T-helper 2 cell treated with Interferon-gamma antibody and Interleukin-4, amounts not matched to agents 100 ng/mL and 5 ng/mL, for 36 hours (primary cell): Measurements from ENCODE around the gene CDCA4. TPM values are rescaled to one million over a fixed set of nuclear protein-coding genes. Genes with fewer than 3 reads are reported as not detected.
"Not testable (repeated sequence)": the region's sequence is repeated elsewhere in the genome, so short reads cannot be mapped to it uniquely, and the experiment has no call there.

Experiments
- intact Hi-C: fragments of 100-400 bp; cut with micrococcal nuclease; formaldehyde crosslinking; loops from one replicate; pipeline ENCODE4 v1.15.1; 2023
- total RNA-seq: library from RNA; stranded (reverse); gene quantifications from 2 replicates; pipeline ENCODE4 v1.2.3, GENCODE V29; 2022

CDCA4 gene
- total RNA-seq, 1 donor from 2014 or later: 52.6 TPM

DNA sequence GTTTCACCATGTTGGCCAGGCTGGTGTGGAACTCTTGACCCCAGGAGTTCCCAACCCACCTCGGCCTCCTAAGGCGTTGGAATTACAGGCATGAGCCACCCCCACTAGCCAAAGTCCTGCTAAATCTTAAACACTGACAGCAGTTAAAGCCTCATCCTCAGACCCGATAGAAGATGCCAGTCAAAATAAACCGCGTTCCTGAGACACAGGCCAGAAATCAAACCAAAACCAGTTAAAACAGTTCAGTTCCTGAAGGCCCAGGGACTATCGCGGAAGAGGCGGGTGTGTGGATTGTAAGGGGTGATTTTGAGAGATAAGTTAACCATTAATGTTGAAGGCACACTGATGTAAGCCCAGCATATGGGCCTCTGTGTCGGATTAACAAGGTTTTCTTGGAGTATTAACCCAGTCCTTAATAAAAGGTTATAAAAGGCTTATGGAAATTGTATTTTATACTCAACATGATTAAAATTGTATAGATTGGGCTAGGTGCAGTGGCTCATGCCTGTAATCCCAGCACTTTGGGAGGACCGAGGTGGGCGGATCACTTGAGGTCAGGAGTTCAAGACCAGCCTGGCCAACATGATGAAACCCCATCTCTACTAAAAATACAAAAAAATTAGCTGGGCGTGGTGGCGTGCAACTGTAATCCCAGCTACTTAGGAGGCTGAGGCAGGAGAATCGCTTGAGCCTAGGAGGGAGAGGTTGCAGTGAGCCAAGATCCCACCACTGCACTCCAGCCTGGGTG, 18.7 kb upstream of the CDCA4 start:
- intact Hi-C loops: no loop called here

DNA sequence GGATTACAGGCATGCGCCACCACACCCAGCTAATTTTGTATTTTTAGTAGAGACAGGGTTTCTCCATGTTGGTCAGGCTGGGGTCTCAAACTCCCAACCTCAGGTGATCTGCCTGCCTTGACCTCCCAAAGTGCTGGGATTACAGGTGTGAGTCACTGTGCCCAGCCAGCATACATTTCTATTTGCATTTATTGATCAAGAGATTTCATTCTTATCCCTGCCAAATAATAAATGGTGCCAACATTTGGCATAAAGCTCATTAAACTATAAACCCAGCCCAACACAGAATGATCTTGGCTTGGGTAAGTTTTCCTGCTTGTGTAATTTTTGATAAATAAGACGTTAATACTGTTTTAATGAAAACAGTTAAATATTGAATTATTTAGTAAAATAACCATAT, 14.7 kb upstream of the CDCA4 start:
- intact Hi-C loops: loop anchor here (1.0 kb wide), 1 partner anchor 9 kb away; no protein-coding TSS in a partner anchor

DNA sequence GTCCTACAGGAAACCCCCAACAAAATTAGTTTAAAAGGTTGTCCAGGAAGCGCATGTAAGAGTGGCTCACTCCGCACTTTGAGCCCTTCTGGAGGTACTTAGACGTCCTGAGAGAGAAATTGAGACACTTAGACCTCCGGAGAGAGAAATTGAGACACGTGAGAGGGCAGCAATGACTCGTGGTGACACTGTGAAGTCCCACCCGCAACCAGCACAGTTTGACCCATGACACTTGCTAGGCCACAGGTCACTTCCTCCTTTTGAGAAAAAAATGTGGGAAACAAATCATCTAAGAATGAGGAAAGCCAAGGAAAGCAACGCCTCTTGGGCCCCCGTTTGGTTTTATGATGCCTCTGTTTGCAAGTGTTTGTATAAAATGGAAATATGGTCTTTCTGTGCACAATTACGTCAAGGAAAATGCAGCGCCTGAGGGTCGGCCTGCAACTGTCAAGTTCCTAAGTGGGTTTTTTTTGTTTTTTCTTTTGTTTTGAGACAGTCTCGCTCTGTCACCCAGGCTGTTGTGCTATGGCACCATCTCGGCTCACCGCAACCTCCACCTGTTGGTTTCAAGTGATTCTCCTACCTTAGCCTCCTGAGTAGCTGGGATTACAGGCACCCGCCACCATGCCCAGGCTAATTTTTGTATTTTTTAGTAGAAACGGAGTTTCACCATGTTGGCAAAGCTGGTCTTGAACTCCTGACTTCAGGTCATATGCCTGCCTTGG, 13.6 kb upstream of the CDCA4 start:
- intact Hi-C loops: no loop called here

DNA sequence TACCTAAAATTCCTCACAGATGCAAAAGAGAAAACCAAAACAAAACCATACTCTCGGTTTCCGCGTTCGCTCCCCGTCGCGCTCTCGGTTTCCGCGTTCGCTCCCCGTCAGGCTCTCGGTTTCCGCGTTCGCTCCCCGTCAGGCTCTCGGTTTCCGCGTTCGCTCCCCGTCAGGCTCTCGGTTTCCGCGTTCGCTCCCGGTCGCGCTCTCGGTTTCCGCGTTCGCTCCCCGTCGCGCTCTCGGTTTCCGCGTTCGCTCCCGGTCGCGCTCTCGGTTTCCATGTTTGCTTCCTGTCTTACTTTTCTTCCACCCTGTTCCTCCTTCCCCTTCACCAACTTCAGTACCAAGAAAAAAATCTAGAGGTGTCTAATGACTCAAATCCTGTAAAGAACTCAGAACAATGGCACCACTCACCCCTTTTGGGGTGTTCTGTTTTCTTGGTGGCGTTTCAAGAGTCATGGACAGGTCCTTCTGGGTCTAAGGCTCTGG, 12.6 kb upstream of the CDCA4 start:
- intact Hi-C loops: not testable (repeated sequence)

DNA sequence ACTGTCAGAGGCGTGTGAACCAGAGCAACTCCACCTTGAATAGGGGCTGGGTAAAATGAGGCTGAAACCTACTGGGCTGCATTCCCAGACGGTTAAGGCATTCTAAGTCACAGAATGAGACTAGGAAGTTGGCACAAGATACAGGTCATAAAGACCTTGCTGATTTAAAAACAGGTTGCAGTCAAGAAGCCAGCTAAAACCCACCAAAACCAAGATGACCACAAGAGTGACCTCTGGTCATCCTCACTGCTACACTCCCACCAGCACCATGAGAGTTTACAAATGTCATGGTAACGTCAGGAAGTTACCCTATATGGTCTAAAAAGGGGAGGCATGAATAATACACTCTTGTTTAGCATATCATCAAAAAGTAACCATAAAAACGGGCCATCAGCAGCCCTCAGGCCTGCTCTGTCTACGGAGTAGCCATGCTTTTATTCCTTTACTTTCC, 11.6 kb upstream of the CDCA4 start:
- intact Hi-C loops: not testable (repeated sequence)

DNA sequence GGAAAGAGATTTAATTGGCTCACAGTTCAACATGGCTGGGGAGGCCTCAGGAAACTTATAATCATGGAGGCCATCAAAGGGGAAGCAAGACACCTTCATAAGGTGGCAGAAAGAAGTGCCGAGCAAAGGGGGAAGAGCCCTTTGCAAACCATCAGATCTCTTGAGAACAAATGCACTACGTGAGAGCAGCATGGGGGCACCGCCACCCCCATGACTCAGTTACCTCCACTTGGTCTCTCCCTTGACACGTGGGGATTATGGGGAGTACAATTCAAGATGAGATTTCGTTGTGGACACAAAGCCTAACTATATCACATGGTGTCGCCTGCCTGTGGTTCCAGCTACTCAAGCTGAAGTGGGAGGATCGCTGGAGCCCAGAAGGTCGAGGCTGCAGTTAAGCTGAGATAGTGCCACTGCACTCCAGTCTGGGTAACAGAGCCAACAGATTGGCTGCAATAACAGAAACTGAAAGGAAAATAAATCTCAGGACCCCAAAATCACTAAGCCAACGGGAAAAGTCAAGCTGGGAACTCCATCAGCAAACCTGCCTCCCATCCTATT, 10.0 kb upstream of the CDCA4 start:
- intact Hi-C loops: no loop called here

DNA sequence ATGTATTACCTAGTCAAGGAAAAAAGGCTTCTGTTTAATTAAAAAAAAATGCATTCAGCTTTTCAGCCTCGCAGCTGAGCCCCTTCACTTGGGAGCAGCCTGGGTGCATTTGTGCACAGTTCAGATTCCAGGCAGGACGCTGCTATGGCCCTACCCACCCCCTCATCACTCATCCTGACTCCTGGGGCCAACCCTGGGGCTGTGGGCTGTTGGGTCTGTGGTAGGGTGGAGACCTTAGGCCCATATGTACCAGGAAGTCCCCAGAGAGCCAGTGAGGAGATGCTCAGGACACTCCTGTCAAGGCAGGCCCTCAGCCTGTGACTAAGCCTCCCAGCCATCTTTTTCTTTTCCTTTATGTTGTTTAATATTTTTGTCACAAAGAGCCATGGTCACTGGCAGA, 9.3 kb upstream of the CDCA4 start:
- intact Hi-C loops: no loop called here

DNA sequence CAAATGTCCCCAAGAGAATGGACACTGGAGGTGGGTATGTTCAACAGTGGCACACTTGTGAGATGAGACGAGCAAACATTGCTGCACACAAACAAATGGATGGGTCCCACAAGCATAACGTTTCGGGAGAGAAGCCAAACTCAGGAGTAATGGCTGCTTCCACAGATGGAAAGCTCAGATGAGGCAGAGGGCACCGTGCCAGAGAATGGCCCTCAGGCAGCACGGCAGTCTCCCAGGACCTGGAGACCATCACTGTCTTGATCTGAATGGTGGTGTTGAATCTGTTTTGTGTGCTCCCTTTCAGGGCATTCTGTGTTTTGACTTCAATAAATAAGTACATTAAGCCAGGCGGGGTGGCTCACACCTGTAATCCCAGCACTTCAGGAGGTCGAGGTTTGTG, 8.5 kb upstream of the CDCA4 start:
- intact Hi-C loops: loop anchor here (5.0 to 10.0 kb wide), 2 partner anchors 52 to 235 kb away; partner anchors contain the start of genes AHNAK2 and AKT1

DNA sequence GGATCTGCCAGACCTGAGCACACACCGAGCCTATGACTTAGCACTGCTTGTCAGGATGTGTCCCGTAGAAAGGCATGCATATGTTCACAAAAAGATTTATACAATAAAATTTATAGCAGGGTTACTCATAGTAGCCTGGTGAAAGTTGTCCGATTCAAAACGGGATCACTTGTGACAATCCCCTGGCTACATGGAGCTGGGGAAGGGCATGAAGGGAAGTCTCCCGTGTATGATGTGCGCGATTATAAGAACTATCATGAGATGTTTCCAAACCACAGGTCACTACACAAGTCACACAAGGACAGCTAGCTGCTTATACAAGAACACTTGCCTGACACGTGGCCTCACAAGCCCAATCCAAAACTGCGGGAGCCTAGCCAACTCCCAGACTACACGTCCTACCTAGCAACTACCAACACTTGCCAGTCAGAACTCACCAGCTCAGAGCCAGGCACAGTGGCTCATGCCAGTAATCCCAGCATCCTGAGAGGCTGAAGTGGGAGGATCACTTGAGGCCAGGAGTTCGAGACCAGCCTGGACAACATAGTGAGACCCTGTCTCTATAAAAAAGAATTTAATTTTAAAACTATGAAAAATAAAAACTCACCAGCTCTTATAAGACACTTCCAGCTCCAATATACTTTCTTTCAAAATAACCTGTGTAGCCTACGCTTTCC, 7.5 kb upstream of the CDCA4 start:
- intact Hi-C loops: loop anchor here (5.0 to 10.0 kb wide), 2 partner anchors 51 to 234 kb away; partner anchors contain the start of genes AHNAK2 and AKT1

DNA sequence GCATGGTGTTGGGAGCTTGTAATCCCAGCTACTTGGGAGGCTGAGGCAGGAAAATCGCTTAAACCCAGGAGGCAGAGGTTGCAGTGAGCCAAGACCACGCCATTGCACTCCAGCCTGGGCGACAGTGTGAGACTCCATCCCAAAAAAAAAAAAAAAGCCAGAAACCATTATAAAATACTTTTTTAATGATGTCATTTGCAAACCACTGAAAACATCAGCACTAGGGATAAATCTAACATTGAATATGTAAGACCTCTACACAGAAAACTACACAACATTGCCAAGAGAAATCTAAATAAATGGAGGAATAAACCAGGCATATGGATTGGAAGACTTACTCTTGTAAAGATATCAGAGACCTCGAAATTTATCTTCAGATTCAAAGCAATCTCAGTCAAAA, 6.8 kb upstream of the CDCA4 start:
- intact Hi-C loops: loop anchor here (5.0 to 10.0 kb wide), 2 partner anchors 50 to 233 kb away; partner anchors contain the start of genes AHNAK2 and AKT1

DNA sequence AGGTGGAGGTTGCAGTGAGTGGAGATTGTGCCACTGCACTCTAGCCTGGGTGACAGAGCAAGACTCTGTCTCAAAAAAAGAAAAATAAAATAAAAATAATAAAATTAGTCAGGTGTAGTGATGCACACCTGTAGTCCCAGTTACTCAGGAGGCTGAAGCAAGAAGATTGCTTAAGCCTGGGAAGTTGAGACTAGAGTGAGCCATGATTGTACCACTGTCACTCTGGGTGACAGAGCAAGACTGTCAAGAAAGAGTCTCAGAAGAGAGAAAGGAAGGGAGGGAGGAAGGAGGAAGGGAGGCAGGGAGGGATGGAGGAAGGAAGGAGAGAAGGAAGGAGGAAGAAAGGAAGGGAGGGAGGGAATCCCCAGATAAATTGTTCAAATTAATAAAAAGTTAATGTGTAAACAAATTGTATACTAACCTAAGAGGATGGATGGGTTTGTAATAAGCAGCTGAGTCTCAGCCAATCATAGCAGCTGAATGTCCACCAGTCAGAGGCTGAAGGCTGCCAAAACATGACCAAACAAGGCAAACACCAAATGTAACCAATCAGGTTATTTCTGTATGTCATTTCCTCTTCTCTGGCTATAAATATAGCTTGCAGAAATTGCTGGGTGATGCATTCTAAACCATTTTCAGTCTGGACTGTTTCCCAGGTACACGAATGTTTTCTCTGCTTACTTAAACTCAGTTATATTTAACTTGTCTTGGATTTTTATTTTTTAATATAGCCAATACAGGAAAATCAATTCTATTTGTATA, 6.1 kb upstream of the CDCA4 start:
- intact Hi-C loops: loop anchor here (5.0 to 10.0 kb wide), 2 partner anchors 50 to 232 kb away; partner anchors contain the start of genes AHNAK2 and AKT1

DNA sequence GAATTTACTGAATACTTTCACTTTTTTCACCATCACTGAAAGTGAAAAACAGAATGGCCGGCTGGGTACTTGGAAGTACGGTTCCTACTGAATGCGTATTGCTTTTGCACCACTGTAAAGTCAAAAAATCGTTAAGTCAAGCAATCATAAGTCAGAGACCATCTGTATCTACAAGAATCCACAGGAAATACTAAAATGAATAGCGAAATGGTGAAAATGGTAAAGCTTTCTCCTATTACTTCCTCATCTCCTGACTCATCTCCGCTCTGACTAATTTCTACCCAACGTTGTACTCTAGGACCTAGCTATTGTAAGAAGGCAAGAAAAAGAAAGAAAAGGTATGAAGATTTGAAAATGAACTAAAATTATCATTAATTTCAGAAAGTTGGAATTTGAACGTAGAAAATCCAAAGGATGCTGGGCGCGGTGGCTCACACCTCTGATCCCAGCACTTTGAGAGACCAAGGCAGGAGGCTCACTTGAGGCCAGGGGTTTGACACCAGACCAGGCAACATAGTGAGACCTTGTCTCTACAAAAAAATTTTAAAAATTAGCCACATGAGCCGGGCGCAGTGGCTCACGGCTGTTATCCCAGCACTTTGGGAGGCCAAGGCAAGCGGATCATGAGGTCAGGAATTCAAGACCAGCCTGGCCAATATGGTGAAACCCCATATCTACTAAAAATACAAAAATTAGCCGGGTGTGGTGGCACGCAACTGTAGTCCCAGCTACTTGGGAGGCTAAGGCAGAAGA, 5.3 kb upstream of the CDCA4 start:
- intact Hi-C loops: loop anchor here (5.0 to 10.0 kb wide), 2 partner anchors 49 to 231 kb away; partner anchors contain the start of genes AHNAK2 and AKT1

DNA sequence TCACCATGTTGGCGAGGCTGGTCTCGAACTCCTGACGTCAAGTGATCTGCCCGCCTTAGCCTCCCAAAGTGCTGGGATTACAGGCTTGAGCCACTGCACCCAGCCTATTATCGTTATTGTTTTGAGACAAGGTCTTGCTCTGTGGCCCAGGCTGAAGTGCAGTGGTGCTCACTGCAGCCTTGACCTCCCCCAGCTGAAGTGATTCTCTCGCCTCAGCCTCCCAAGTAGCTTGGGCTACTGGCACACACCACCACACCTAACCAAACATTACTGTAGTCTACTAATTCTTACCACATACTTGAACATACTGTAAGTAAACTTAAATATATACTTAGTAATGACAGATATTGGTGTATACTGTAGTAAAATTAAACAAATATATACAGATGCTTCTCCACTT, 4.5 kb upstream of the CDCA4 start:
- intact Hi-C loops: loop anchor here (5.0 to 10.0 kb wide), 2 partner anchors 48 to 231 kb away; partner anchors contain the start of genes AHNAK2 and AKT1

DNA sequence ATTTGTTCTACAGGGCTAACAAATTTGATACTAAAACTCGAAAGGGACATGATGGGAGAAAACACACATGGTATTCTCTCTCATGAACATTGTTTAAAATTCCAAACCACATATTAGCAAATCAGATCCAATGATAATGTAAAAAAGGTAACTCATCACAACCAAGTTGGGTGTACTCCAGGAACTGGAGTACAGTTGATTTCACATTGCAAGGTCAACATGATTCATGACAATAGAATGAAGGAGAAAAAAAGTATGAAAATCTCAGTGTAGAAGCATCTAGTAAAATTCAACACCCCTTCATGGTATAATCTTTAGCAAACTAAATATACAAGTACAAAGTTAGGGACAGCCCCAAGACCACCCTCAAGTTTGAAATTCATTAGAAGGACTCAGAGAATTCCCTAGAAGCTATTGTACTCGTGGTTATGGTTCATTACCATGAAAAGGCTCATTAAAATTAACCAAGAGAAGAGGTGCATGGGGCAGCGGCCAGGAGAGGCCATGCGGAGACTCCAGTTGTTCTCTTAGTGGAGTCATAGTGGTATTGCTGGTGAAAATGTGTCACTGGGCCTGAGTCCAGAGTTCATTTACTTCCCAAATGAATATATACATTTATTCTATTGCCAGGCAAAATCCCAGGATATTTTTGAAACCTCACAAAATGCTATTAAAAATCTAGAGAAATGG, 3.1 kb upstream of the CDCA4 start:
- intact Hi-C loops: loop anchor here (10.0 kb wide), 1 partner anchor 229 kb away; the partner anchor contains the start of gene AKT1

DNA sequence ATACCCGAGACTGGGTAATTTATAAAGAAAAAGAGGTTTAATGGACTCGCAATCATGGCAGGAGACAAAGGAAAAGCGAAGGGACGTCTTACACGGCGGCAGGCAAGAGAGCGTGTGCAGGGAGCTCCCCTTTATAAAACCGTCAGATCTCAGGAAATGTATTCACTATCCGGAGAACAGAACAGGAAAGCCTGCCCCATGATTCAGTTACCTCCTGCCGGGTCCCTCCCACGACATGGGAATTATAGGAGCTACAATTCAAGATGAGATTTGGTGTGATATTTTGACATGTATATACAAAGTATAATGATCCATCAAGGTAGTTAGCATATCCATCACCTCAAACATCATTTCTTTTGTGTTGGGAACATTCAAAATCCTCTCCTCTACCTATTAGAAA, 2.3 kb upstream of the CDCA4 start:
- intact Hi-C loops: loop anchor here (10.0 kb wide), 1 partner anchor 228 kb away; the partner anchor contains the start of gene AKT1

DNA sequence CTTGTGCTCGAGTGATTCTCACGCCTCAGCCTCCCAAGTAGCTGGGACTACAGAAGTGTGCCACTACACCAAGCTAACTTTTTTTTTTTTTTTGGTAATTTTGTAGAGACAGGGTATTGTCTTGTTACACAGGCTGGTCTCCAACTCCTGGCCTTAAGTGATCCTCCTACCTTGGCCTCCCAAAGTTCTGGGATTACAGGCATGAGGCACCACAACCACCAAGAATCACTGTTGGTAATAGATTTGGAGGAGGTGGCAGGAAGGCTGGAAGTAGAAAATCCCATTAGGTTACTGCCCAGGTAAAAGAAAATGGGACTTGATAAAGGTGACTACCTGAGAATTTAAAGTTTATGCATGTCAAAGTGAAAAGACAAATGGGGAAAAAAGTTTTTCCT, 1.4 kb upstream of the CDCA4 start:
- intact Hi-C loops: loop anchor here (10.0 kb wide), 1 partner anchor 227 kb away; the partner anchor contains the start of gene AKT1

DNA sequence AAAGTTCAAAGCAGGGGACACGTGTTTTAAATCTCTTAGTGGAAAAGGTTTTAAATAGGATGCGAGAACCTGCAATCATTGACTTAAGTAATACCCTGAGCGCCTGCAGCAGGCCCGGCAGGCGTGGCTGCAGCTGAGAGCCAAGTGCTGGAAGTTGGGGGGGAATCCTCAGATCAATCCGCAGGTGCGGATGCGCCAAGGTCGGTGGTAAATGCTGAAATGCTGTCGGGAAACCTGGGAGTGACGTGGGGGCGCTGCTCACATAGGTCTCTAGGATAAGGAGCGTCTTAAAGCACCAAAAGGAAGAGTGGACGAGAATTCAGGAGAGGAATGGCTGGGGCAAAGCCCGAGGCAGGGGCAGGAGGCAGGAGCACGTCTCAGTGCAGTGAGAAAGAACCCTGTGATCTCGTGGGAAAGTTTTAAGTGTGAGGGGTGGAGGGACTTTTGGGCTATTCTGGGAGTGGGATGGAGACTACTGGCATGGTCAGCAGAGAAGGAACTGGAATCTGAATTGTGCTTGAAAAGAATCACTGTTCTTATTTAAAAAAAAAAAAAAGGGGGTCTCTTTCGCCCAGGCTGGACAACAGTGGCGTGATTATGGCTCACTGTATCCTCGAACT, 883 bp upstream of the CDCA4 start:
- intact Hi-C loops: loop anchor here (1.0 to 10.0 kb wide), 7 partner anchors 24 to 293 kb away; partner anchors contain the start of genes AKT1, BRF1, CLBA1 and GPR132
